Common myeloid progenitor, CD34-positive (primary cell): ENCODE data around the gene BLNK.

ENCODE experiments used
- CTCF ChIA-PET: fragments of 350-600 bp; sonication (Branson Sonifier 250); formaldehyde crosslinking; loops from one replicate; lab custom pipeline; 2021; ENCODE audit warnings: antibody characterized with exemption; lab: Charles Lee
- POLR2A ChIA-PET: fragments of 350-600 bp; sonication (Branson Sonifier 250); formaldehyde crosslinking; loops from one replicate; lab custom pipeline; 2021; ENCODE audit warnings: antibody characterized with exemption; lab: Charles Lee
- DNase-seq, 3 donors: peaks; one replicate each; pipeline versions ENCODE4 v3.0.0 to v3.0.0-alpha.2; 2013
- H3K27ac ChIP-seq, 2 experiments: 1 replicate in 1 of 2; 2 replicates in 1 of 2; pipeline ENCODE4 v1.7.0; 2013; ENCODE audit warnings: inconsistent platforms in 2 of 2, low read length in 2 of 2, mild to moderate bottlenecking in 2 of 2, low read depth in 1 of 2, moderate library complexity in 1 of 2; ENCODE audit not compliant: severe bottlenecking in 2 of 2, insufficient read depth in 1 of 2, poor library complexity in 1 of 2
- H3K27me3 ChIP-seq, 5 experiments: replicated peaks in 2 of 5; 1 replicate in 3 of 5; 2 replicates in 2 of 5; pipeline versions ENCODE4 v1.6.1 to v1.7.0; 2013; ENCODE audit warnings: low read length in 4 of 5, mild to moderate bottlenecking in 2 of 5, moderate library complexity in 2 of 5, inconsistent platforms in 1 of 5; ENCODE audit not compliant: insufficient read depth in 5 of 5, control insufficient read depth in 4 of 5
- H3K36me3 ChIP-seq, 4 experiments: 1 replicate in 2 of 4; 2 replicates in 2 of 4; pipeline versions ENCODE4 v1.6.1 to v1.7.0; 2013; ENCODE audit warnings: low read length in 3 of 4, control low read depth in 1 of 4, mild to moderate bottlenecking in 1 of 4; ENCODE audit not compliant: control insufficient read depth in 4 of 4, insufficient read depth in 4 of 4
- H3K4me1 ChIP-seq, 4 experiments: 1 replicate in 3 of 4; 2 replicates in 1 of 4; pipeline versions ENCODE4 v1.6.1 to v1.7.1; 2013; ENCODE audit warnings: low read length in 3 of 4, mild to moderate bottlenecking in 3 of 4, control low read depth in 1 of 4, inconsistent platforms in 1 of 4, moderate library complexity in 1 of 4; ENCODE audit not compliant: control insufficient read depth in 4 of 4, insufficient read depth in 4 of 4; ENCODE audit errors: control extremely low read depth in 1 of 4
- H3K4me3 ChIP-seq, 7 experiments: 1 replicate in 4 of 7; 2 replicates in 3 of 7; pipeline versions ENCODE4 v1.5.1 to v1.7.0; 2013; ENCODE audit warnings: mild to moderate bottlenecking in 7 of 7, low read length in 6 of 7, moderate library complexity in 6 of 7, inconsistent platforms in 2 of 7, low read depth in 2 of 7, control low read depth in 1 of 7; ENCODE audit not compliant: insufficient read depth in 4 of 7, control insufficient read depth in 1 of 7; ENCODE audit errors: extremely low read depth in 1 of 7
- H3K9me3 ChIP-seq, 5 experiments: 1 replicate in 4 of 5; 2 replicates in 1 of 5; pipeline versions ENCODE4 v1.6.1 to v1.7.1; 2013; ENCODE audit warnings: low read length in 4 of 5, mild to moderate bottlenecking in 2 of 5, inconsistent platforms in 1 of 5, low read depth in 1 of 5, moderate library complexity in 1 of 5; ENCODE audit not compliant: control insufficient read depth in 4 of 5, insufficient read depth in 2 of 5; ENCODE audit errors: control extremely low read depth in 1 of 5
- WGBS: methylation state at CpG from one replicate; pipeline ENCODE4 v1.1.5; 2013; ENCODE audit not compliant: insufficient coverage; 5-methylcytosine and 5-hydroxymethylcytosine counted together

Gene BLNK

DNA sequence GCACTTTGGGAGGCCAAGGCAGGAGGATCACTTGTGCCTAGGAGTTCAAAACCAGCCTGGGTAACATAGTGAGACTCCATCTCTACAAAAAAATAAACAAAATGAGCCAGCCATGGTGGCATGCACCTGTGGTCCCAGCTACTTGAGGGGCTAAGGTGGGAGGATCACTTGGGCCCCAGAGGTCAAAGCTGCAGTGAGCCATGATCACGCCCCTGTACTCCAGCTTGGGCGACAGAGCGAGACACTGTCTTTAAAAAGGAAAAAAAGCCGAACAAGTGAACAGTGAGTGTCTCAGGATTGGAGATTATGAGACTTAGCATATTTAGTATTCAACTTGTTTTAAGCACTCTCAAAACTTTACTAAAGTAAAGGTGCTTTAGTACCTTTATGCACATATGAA is 28.1 kb downstream of the BLNK start:
- no peak for DNase-seq
- POLR2A ChIA-PET: no interaction called here
- Histone ChIP-seq H3K27ac (no peak overlapping the region), H3K36me3 (no peaks in the 10 kb centered on the region), H3K27me3 (no peaks in the 10 kb centered on the region), H3K9me3 (no peaks in the 10 kb centered on the region), H3K4me3 (no peak overlapping the region), H3K4me1 (peaks cover 0 to 14% (median 10%) of the 10 kb centered on the region in 4 experiments)
- WGBS: no CpG with 5 or more reads among the region's 4 CpGs
- CTCF ChIA-PET: interaction anchor here (0.7 kb wide), 1 partner anchor 14 kb away, joined by 3 read pairs; no protein-coding TSS in a partner anchor

DNA sequence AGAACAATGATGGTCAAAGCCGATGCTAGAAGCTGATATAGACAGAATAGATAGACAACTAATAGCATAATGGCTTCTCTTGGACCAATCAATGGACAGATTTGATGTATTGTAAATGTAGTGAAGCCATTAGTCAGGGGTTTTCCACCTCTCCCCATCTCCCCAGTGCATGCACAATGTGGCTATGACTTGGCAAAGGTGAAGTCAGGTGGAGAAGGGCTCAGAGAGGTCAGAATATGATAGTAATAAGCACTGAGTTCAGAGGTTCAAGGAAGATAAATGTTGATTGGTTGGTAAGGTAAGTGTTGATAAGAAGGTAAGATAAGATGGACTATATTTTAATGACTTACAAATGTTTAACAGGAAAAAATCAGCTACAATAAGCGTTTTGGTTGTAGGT is 28.5 kb downstream of the BLNK start:
- no peaks in the 10 kb centered on the region for H3K27me3 ChIP-seq
- no CpG with 5 or more reads among the region's 2 CpGs for WGBS
- CTCF ChIA-PET: interaction anchor here (0.7 kb wide), 1 partner anchor 15 kb away, joined by 3 read pairs; no protein-coding TSS in a partner anchor

GRCh38 chr10:96238646-96239623 is 32.4 kb downstream of the BLNK start:
- H3K27ac ChIP-seq: no peak overlapping the region
- H3K4me3 ChIP-seq: no peak overlapping the region
- peaks cover 0 to 35% (median 28%) of the 10 kb centered on the region in 4 experiments for H3K4me1 ChIP-seq
- peak in 2 of 3 donors; percentile 74 to 77 for DNase-seq
- 58% methylated on average over 4 of the region's 4 CpGs for WGBS
- no peaks in the 10 kb centered on the region for H3K27me3 ChIP-seq
- ChIA-PET CTCF (interaction anchor here (1.4 to 5.1 kb wide), 2 partner anchors 8 to 48 kb away, joined by 3 to 29 read pairs; no protein-coding TSS in a partner anchor), POLR2A (no interaction called here)
- H3K9me3 ChIP-seq: no peaks in the 10 kb centered on the region
- no peaks in the 10 kb centered on the region for H3K36me3 ChIP-seq

More for the DNA sequence above, 28.5 kb downstream of the BLNK start:
- Histone ChIP-seq H3K4me3 (no peak overlapping the region), H3K9me3 (no peaks in the 10 kb centered on the region), H3K27ac (no peak overlapping the region), H3K36me3 (no peaks in the 10 kb centered on the region), H3K4me1 (peaks cover 0 to 19% (median 14%) of the 10 kb centered on the region in 4 experiments)
- POLR2A ChIA-PET: no interaction called here
- no peak for DNase-seq

DNA sequence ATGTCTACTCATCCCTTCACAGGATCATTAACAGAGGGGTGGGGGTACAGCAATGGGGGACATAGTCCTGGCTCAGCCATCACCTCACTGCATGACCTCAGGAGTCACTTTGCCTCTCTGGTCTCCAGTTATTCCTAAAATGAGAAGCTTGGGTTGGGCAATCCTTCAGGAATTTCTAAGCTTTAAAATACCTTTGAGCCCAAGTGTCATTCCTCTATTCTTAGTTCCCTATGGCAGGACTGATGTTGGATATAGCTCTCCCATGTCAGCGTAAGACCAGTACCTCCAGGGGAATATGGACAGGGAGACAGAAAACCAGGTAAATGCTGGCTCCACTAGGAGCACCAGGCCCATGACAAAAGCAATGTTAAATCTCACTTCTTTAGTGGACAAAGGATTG is 34.5 kb downstream of the BLNK start:
- H3K4me3 ChIP-seq: no peak overlapping the region
- no peak overlapping the region for H3K27ac ChIP-seq
- ChIA-PET POLR2A (no interaction called here), CTCF (interaction anchor here (4.8 to 5.1 kb wide), 2 partner anchors 6 to 56 kb away, joined by 29 to 43 read pairs; no protein-coding TSS in a partner anchor)
- H3K9me3 ChIP-seq: no peaks in the 10 kb centered on the region
- H3K27me3 ChIP-seq: no peaks in the 10 kb centered on the region
- WGBS: 100% methylated on average over 1 of the region's 1 CpG
- H3K36me3 ChIP-seq: no peaks in the 10 kb centered on the region
- no peak for DNase-seq
- H3K4me1 ChIP-seq: peaks cover 0 to 35% (median 28%) of the 10 kb centered on the region in 4 experiments

DNA sequence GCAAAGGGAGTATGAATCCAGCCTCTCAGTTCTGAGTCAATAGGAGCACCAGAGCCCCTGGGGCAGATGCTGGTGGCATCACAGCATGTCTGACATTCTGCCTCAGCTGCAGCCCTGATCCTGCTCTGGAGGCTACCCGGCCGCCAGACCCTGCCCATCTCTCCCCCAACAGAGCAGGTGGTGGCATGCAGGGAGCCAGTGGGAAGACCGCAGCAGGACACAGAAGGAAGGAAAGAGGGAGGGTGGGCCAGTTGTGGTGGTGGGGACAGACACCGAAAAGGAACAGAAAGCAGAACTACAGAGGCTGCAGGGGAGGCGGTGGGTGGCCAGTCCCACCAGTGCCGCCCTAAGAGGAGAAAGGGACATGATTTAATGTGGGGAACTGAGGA is 35.3 kb downstream of the BLNK start:
- no peak overlapping the region for H3K27ac ChIP-seq
- H3K27me3 ChIP-seq: no peaks in the 10 kb centered on the region
- no peaks in the 10 kb centered on the region for H3K9me3 ChIP-seq
- peaks cover 0 to 30% (median 26%) of the 10 kb centered on the region in 4 experiments for H3K4me1 ChIP-seq
- CTCF ChIA-PET: interaction anchor here (4.8 kb wide), 1 partner anchor 57 kb away, joined by 43 read pairs; no protein-coding TSS in a partner anchor
- WGBS: 0% methylated on average over 3 of the region's 6 CpGs
- H3K4me3 ChIP-seq: peak overlapping the region in 1 of 7 experiments; percentile 26
- H3K36me3 ChIP-seq: no peaks in the 10 kb centered on the region
- POLR2A ChIA-PET: no interaction called here
- DNase-seq: peak; percentile 33 to 94 (median 93)

DNA sequence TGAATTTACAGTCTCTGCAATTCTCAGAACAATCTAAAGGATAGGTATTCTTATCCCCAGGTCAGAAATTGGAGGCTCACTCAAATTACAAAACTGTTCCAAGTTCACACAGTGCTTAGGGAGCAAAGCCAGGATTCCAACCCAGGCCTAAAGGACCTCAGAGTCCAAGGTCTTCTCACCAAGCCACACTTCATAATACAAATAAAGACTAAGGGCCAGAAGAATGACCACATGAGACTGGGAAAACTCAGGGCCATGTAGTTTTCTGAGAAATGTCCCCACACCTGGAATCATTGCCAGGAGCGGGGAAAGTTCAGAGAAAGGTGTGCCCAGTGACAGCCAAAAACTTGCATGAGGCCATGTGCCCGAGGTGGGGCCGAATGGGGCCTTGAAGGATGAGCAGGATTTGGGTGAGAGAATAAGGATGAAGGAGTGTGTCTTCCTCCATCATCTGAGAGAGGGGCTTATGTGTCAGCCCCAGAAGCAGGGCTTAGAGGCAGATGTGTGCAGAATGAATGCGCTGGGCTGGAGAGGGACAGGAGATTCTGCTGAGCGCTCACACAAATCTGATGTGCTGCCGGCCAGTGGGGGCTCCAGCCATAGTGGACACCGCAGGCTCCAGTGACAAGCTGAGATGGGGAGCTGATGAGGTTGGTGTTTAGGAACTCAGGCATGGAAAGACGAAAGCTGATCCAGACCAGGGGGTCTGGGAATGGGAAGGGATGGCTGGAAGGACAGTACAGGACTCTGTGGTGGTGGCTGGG is 35.9 kb downstream of the BLNK start:
- POLR2A ChIA-PET: no interaction called here
- CTCF ChIA-PET: interaction anchor here (0.7 to 4.8 kb wide), 9 partner anchors 13 to 104 kb away, joined by 3 to 43 read pairs (median 3); partner anchors contain the start of gene BLNK
- Histone ChIP-seq H3K9me3 (no peaks in the 10 kb centered on the region), H3K4me1 (peaks cover 0 to 30% (median 26%) of the 10 kb centered on the region in 4 experiments), H3K27me3 (no peaks in the 10 kb centered on the region), H3K27ac (no peak overlapping the region), H3K36me3 (no peaks in the 10 kb centered on the region), H3K4me3 (peak overlapping the region in 1 of 7 experiments; percentile 26)
- no peak for DNase-seq
- 84% methylated on average over 6 of the region's 8 CpGs for WGBS
